ENCODE results near the gene FAM83E. TPM values are rescaled to one million over a fixed set of nuclear protein-coding genes. Genes with fewer than 3 reads are reported as not detected.
"Not testable (repeated sequence)": the region's sequence is repeated elsewhere in the genome, so short reads cannot be mapped to it uniquely, and the experiment has no call there.

The FAM83E gene
- polyA plus RNA-seq: not detected

GRCh38 chr19:48614436-48615230 is at the start of gene FAM83E:
FAM83E (minus strand) TSS chr19:48615076; CDS start chr19:48613372, 1,704 bp downstream.
- H3K9me3 Mint-ChIP-seq: no peaks in the 10 kb centered on the region
- H3K4me3 Mint-ChIP-seq: peak within 1 kb of the TSS in 2 of 4 donors; percentile 27 to 85
- peaks cover 4% of the 10 kb centered on the region for H3K36me3 Mint-ChIP-seq
- peak within 1 kb of the TSS in 2 of 3 donors; percentile 80 to 84 for H3K27ac Mint-ChIP-seq
- peaks cover 17 to 21% (median 18%) of the 10 kb centered on the region in 3 donors for H3K4me1 Mint-ChIP-seq
- no peaks in the 10 kb centered on the region for H3K27me3 Mint-ChIP-seq

GRCh38 chr19:48664476-48664875 is 49.6 kb upstream of the FAM83E start:
- no peaks in the 10 kb centered on the region for H3K36me3 Mint-ChIP-seq
- H3K4me1 Mint-ChIP-seq: peaks cover 6 to 10% (median 6%) of the 10 kb centered on the region in 3 donors
- H3K27me3 Mint-ChIP-seq: no peaks in the 10 kb centered on the region
- no peak overlapping the region for H3K27ac Mint-ChIP-seq
- H3K4me3 Mint-ChIP-seq: no peak overlapping the region
- no peaks in the 10 kb centered on the region for H3K9me3 Mint-ChIP-seq

GRCh38 chr19:48663667-48664066 is 48.8 kb upstream of the FAM83E start:
- H3K27ac Mint-ChIP-seq: no peak overlapping the region
- peaks cover 6 to 13% (median 9%) of the 10 kb centered on the region in 3 donors for H3K4me1 Mint-ChIP-seq
- no peaks in the 10 kb centered on the region for H3K27me3 Mint-ChIP-seq
- H3K9me3 Mint-ChIP-seq: no peaks in the 10 kb centered on the region
- no peak overlapping the region for H3K4me3 Mint-ChIP-seq
- H3K36me3 Mint-ChIP-seq: no peaks in the 10 kb centered on the region

- H3K4me3 Mint-ChIP-seq: no peak overlapping the region
- no peaks in the 10 kb centered on the region for H3K27me3 Mint-ChIP-seq
- H3K36me3 Mint-ChIP-seq: no peaks in the 10 kb centered on the region
- no peaks in the 10 kb centered on the region for H3K9me3 Mint-ChIP-seq
- H3K4me1 Mint-ChIP-seq: peaks cover 8 to 13% (median 10%) of the 10 kb centered on the region in 3 donors
- no peak overlapping the region for H3K27ac Mint-ChIP-seq
Measured at GRCh38 chr19:48661711-48662090, 46.8 kb upstream of the FAM83E start.

- peak overlapping the region; percentile 66 to 99 (median 97) for H3K27ac Mint-ChIP-seq
- H3K4me1 Mint-ChIP-seq: peaks cover 8 to 13% (median 10%) of the 10 kb centered on the region in 3 donors
- no peaks in the 10 kb centered on the region for H3K27me3 Mint-ChIP-seq
- no peaks in the 10 kb centered on the region for H3K36me3 Mint-ChIP-seq
- H3K9me3 Mint-ChIP-seq: no peaks in the 10 kb centered on the region
- peak overlapping the region; percentile 70 to 95 (median 83) for H3K4me3 Mint-ChIP-seq
Measured at GRCh38 chr19:48660852-48661710, 46.2 kb upstream of the FAM83E start.

GRCh38 chr19:48659768-48660167 is 44.9 kb upstream of the FAM83E start:
- H3K27ac Mint-ChIP-seq: peak overlapping the region in 1 of 3 donors; percentile 37
- no peaks in the 10 kb centered on the region for H3K9me3 Mint-ChIP-seq
- H3K27me3 Mint-ChIP-seq: no peaks in the 10 kb centered on the region
- H3K4me3 Mint-ChIP-seq: peak overlapping the region in 2 of 4 donors; percentile 1 to 17
- no peaks in the 10 kb centered on the region for H3K36me3 Mint-ChIP-seq
- H3K4me1 Mint-ChIP-seq: peaks cover 8 to 13% (median 10%) of the 10 kb centered on the region in 3 donors

- Mint-ChIP-seq H3K9me3 (no peaks in the 10 kb centered on the region), H3K36me3 (no peaks in the 10 kb centered on the region), H3K4me3 (no peak overlapping the region), H3K27ac (peak overlapping the region in 1 of 3 donors; percentile 46), H3K4me1 (peaks cover 8 to 13% (median 10%) of the 10 kb centered on the region in 3 donors), H3K27me3 (no peaks in the 10 kb centered on the region)
Measured at GRCh38 chr19:48658483-48658882, 43.6 kb upstream of the FAM83E start.

GRCh38 chr19:48657828-48658227 is 43.0 kb upstream of the FAM83E start:
- not testable (repeated sequence) for H3K27ac Mint-ChIP-seq, H3K9me3 Mint-ChIP-seq, H3K36me3 Mint-ChIP-seq, H3K4me3 Mint-ChIP-seq, H3K27me3 Mint-ChIP-seq
- peaks cover 8 to 13% (median 10%) of the 10 kb centered on the region in 3 donors for H3K4me1 Mint-ChIP-seq

GRCh38 chr19:48656840-48657474 is 42.1 kb upstream of the FAM83E start:
- H3K9me3 Mint-ChIP-seq: no peaks in the 10 kb centered on the region
- H3K4me3 Mint-ChIP-seq: peak overlapping the region in 1 of 4 donors; percentile 24
- no peak overlapping the region for H3K27ac Mint-ChIP-seq
- peaks cover 8 to 17% (median 15%) of the 10 kb centered on the region in 3 donors for H3K4me1 Mint-ChIP-seq
- no peaks in the 10 kb centered on the region for H3K36me3 Mint-ChIP-seq
- no peaks in the 10 kb centered on the region for H3K27me3 Mint-ChIP-seq

- H3K36me3 Mint-ChIP-seq: no peaks in the 10 kb centered on the region
- H3K27me3 Mint-ChIP-seq: no peaks in the 10 kb centered on the region
- H3K27ac Mint-ChIP-seq: peak overlapping the region in 1 of 3 donors; percentile 12
- H3K9me3 Mint-ChIP-seq: no peaks in the 10 kb centered on the region
- H3K4me1 Mint-ChIP-seq: peaks cover 8 to 13% (median 10%) of the 10 kb centered on the region in 3 donors
- H3K4me3 Mint-ChIP-seq: peak overlapping the region in 2 of 4 donors; percentile 9 to 38
Measured at GRCh38 chr19:48654299-48655059, 39.6 kb upstream of the FAM83E start.

- H3K27me3 Mint-ChIP-seq: no peaks in the 10 kb centered on the region
Measured at GRCh38 chr19:48651683-48652048, 36.8 kb upstream of the FAM83E start.

GRCh38 chr19:48650974-48651682 is 36.3 kb upstream of the FAM83E start:
- Mint-ChIP-seq H3K4me3 (peak overlapping the region in 1 of 4 donors; percentile 39), H3K9me3 (peaks cover 0 to 2% (median 0%) of the 10 kb centered on the region in 3 donors), H3K36me3 (no peaks in the 10 kb centered on the region), H3K4me1 (peaks cover 11 to 23% (median 22%) of the 10 kb centered on the region in 3 donors), H3K27me3 (no peaks in the 10 kb centered on the region), H3K27ac (peak overlapping the region; percentile 37 to 90 (median 86))

More at GRCh38 chr19:48651683-48652048, 36.8 kb upstream of the FAM83E start:
- peak overlapping the region; percentile 71 to 90 (median 76) for H3K27ac Mint-ChIP-seq
- H3K4me3 Mint-ChIP-seq: peak overlapping the region in 1 of 4 donors; percentile 56
- H3K9me3 Mint-ChIP-seq: peaks cover 0 to 2% (median 0%) of the 10 kb centered on the region in 3 donors
- H3K4me1 Mint-ChIP-seq: peaks cover 11 to 23% (median 20%) of the 10 kb centered on the region in 3 donors
- H3K36me3 Mint-ChIP-seq: no peaks in the 10 kb centered on the region

- Mint-ChIP-seq H3K4me3 (peak overlapping the region in 3 of 4 donors; percentile 8 to 80 (median 78)), H3K4me1 (peaks cover 11 to 33% (median 28%) of the 10 kb centered on the region in 3 donors), H3K27me3 (no peaks in the 10 kb centered on the region), H3K27ac (peak overlapping the region in 2 of 3 donors; percentile 1 to 31), H3K9me3 (peaks cover 0 to 2% (median 0%) of the 10 kb centered on the region in 3 donors), H3K36me3 (peaks cover 1% of the 10 kb centered on the region)
Measured at GRCh38 chr19:48648134-48648533, 33.3 kb upstream of the FAM83E start.

Data from IgD-negative memory B cell (primary cell).